ENCODE data around the gene UBE3B.
"Not testable (repeated sequence)": the region's sequence is repeated elsewhere in the genome, so short reads cannot be mapped to it uniquely, and the experiment has no call there.

The UBE3B gene

DNA sequence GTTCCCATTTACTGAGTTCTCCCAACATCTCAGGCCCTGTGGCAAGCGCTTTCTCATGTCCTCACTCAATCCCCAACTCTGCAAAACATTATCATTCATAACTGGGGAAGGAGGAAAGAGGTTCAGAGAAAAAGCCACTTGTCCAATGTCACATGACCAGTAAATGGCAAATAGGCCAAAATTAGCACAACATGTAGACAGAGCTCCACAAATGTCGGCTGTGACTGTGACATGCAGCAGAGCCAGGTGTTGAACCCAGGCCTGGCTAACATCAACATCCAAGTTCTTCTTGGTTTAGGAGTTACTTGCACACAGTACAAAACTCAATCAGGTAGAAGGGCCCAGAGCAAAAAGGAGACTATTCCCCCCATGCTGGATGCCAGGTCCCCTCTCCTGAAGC, 11.1 kb upstream of the UBE3B start:
- no peaks in the 10 kb centered on the region for H3K27me3 ChIP-seq (ENCODE audit: control insufficient read depth, insufficient read depth, low read length)
- peaks cover 8% of the 10 kb centered on the region for H3K36me3 ChIP-seq (ENCODE audit: control insufficient read depth, insufficient read depth, low read length)
- H3K9ac ChIP-seq (ENCODE audit: low read depth, low read length) = peak overlapping the region; percentile 3
- no peak overlapping the region for H3K4me3 ChIP-seq (ENCODE audit: low read depth, low read length)
- peaks cover 31% of the 10 kb centered on the region for H3K4me1 ChIP-seq (ENCODE audit: control insufficient read depth, insufficient read depth, low read length)
- H3K9me3 ChIP-seq (ENCODE audit: control insufficient read depth, insufficient read depth, low read length) = no peaks in the 10 kb centered on the region

GRCh38 chr12:109466821-109467220, 10.6 kb upstream of the UBE3B start:
- Histone ChIP-seq H3K9me3 (ENCODE audit: control insufficient read depth, insufficient read depth, low read length) (no peaks in the 10 kb centered on the region), H3K4me3 (ENCODE audit: low read depth, low read length) (no peak overlapping the region), H3K27me3 (ENCODE audit: control insufficient read depth, insufficient read depth, low read length) (no peaks in the 10 kb centered on the region), H3K4me1 (ENCODE audit: control insufficient read depth, insufficient read depth, low read length) (peaks cover 26% of the 10 kb centered on the region), H3K9ac (ENCODE audit: low read depth, low read length) (no peak overlapping the region), H3K36me3 (ENCODE audit: control insufficient read depth, insufficient read depth, low read length) (peaks cover 8% of the 10 kb centered on the region)

DNA sequence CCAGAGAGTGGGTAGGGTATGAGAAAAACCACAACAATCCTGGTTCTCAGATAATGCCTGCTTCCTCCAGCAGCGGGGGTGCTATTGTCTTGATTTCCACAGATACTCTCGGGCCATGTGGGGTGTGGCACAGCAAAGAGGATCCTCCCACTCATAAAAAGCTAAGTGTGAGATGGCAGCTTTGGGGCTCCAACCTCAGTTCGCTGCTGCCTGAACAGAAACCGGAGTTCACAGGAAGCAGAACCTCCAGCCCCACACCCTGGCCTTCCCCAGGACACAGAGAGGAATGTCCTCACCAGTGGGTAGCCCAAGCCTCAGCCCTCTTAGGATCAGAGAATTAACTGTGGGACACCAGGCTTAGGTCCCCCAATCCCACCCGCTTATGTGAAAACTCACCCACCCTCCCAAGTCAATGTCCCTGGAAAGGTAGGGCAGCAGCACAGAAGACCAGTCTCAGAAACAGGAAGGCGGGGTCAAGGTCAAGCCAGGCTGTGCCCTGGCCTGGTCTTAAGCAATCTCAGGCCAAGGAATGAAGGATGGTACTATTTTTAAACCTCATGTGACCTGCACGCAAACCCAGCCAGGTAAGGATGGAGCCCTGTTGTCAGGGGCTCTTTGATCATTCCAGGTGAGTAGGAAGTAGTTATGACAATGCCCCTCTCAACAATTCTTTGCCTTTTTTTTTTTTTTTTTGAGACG, 9.3 kb upstream of the UBE3B start:
- Histone ChIP-seq H3K27me3 (ENCODE audit: control insufficient read depth, insufficient read depth, low read length) (no peaks in the 10 kb centered on the region), H3K4me3 (ENCODE audit: low read depth, low read length) (no peak overlapping the region), H3K36me3 (ENCODE audit: control insufficient read depth, insufficient read depth, low read length) (peaks cover 8% of the 10 kb centered on the region), H3K9me3 (ENCODE audit: control insufficient read depth, insufficient read depth, low read length) (no peaks in the 10 kb centered on the region), H3K9ac (ENCODE audit: low read depth, low read length) (no peak overlapping the region), H3K4me1 (ENCODE audit: control insufficient read depth, insufficient read depth, low read length) (peaks cover 13% of the 10 kb centered on the region)

DNA sequence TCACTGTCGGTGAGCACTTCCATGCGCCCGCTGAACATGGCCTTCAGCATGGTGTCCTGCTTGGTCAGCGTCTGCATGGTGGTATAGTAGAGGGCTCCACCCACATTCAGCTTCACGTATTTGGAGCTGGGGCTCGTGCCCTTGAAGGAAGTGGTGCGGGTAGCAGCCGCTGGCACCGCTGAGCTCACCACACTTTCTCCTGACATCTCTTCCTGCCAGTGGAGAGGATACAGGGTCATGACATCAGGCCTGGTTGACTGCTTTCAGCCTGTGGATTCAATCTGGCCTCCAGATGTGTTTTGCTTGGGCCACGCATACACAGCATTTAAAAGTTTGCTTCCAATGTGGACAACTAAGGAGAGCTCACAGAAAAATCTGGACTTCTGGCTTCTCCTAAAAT, 7.9 kb upstream of the UBE3B start:
- Histone ChIP-seq H3K9ac (ENCODE audit: low read depth, low read length) (no peak overlapping the region), H3K27me3 (ENCODE audit: control insufficient read depth, insufficient read depth, low read length) (no peaks in the 10 kb centered on the region), H3K4me3 (ENCODE audit: low read depth, low read length) (no peak overlapping the region), H3K36me3 (ENCODE audit: control insufficient read depth, insufficient read depth, low read length) (peaks cover 13% of the 10 kb centered on the region), H3K4me1 (ENCODE audit: control insufficient read depth, insufficient read depth, low read length) (no peaks in the 10 kb centered on the region), H3K9me3 (ENCODE audit: control insufficient read depth, insufficient read depth, low read length) (no peaks in the 10 kb centered on the region)

- H3K27me3 ChIP-seq (ENCODE audit: control insufficient read depth, insufficient read depth, low read length) = no peaks in the 10 kb centered on the region
- H3K9ac ChIP-seq (ENCODE audit: low read depth, low read length) = no peak overlapping the region
- H3K4me3 ChIP-seq (ENCODE audit: low read depth, low read length) = no peak overlapping the region
- no peaks in the 10 kb centered on the region for H3K9me3 ChIP-seq (ENCODE audit: control insufficient read depth, insufficient read depth, low read length)
- H3K36me3 ChIP-seq (ENCODE audit: control insufficient read depth, insufficient read depth, low read length) = peaks cover 13% of the 10 kb centered on the region
- H3K4me1 ChIP-seq (ENCODE audit: control insufficient read depth, insufficient read depth, low read length) = peaks cover 5% of the 10 kb centered on the region
Observed at GRCh38 chr12:109473006-109473405, 4.4 kb upstream of the UBE3B start.

- not testable (repeated sequence) for H3K9me3 ChIP-seq (ENCODE audit: control insufficient read depth, insufficient read depth, low read length); H3K9ac ChIP-seq (ENCODE audit: low read depth, low read length); H3K4me1 ChIP-seq (ENCODE audit: control insufficient read depth, insufficient read depth, low read length); H3K27me3 ChIP-seq (ENCODE audit: control insufficient read depth, insufficient read depth, low read length); H3K4me3 ChIP-seq (ENCODE audit: low read depth, low read length)
- H3K36me3 ChIP-seq (ENCODE audit: control insufficient read depth, insufficient read depth, low read length) = peaks cover 13% of the 10 kb centered on the region
Observed at GRCh38 chr12:109473526-109474270, 3.7 kb upstream of the UBE3B start.

DNA sequence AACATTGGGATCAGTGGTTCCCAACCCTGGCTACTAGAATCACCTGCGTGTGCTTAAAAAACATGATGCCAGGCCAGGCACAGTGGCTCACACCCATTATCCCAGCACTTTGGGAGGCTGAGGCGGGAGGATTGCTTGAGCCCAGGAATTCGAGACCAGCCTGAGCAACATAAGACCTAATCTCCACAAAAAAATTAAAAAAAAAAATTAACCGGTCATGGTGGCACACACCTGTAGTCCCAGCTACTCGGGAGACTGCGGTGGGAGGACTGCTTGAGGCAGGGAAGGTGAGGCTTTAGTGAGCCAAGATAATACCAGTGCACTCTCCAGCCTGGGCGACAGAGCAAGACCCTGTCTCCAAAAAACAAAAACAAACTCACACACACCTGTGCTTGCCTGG, 2.3 kb upstream of the UBE3B start:
- Histone ChIP-seq H3K9ac (ENCODE audit: low read depth, low read length) (no peak overlapping the region), H3K4me1 (ENCODE audit: control insufficient read depth, insufficient read depth, low read length) (peaks cover 7% of the 10 kb centered on the region), H3K9me3 (ENCODE audit: control insufficient read depth, insufficient read depth, low read length) (no peaks in the 10 kb centered on the region), H3K27me3 (ENCODE audit: control insufficient read depth, insufficient read depth, low read length) (no peaks in the 10 kb centered on the region), H3K4me3 (ENCODE audit: low read depth, low read length) (no peak overlapping the region), H3K36me3 (ENCODE audit: control insufficient read depth, insufficient read depth, low read length) (peaks cover 4% of the 10 kb centered on the region)

DNA sequence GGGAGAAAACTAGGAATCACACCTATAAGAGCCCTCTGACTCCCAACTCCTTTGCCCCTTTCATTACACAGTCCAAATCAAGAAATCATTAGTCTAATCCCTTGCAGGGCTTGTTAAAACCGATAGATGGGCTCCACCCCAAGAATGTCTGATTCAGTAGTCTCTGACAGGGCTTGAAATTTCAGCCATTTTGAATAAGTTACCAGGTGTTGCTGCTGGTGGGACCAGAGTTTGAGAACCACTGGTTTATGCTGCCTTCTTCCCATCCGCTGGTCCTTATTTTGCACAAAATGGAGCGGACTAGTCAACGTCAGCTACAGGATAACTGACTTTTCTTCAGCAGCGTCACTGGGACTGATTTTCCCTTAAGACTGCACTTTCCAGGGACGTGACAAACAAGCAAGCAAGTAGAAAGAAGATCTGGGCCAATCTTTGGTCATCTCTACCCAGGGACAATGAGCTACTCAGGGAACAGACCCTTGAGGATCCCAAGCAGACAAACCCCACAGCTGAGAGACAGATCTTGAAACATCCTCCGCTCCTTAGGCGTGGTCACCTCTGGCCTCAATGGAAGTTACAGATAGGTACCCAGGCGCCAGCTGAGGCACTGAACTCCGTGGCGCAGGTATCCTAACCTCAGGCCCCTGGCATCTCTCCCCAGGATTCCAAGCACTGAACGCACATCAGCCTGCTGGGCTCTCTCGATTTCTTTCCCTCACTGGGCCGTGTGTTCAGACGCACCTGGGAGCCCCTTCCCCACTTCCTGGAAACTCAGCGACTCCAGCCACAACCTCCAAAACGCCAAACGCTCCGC, 1.2 kb upstream of the UBE3B start:
- peak overlapping the region; percentile 48 for H3K9ac ChIP-seq (ENCODE audit: low read depth, low read length)

GRCh38 chr12:109476807-109477184, 638 bp upstream of the UBE3B start:
- Histone ChIP-seq H3K36me3 (ENCODE audit: control insufficient read depth, insufficient read depth, low read length) (peaks cover 4% of the 10 kb centered on the region), H3K9me3 (ENCODE audit: control insufficient read depth, insufficient read depth, low read length) (no peaks in the 10 kb centered on the region), H3K9ac (ENCODE audit: low read depth, low read length) (peak overlapping the region; percentile 48), H3K27me3 (ENCODE audit: control insufficient read depth, insufficient read depth, low read length) (no peaks in the 10 kb centered on the region), H3K4me3 (ENCODE audit: low read depth, low read length) (peak overlapping the region; percentile 91), H3K4me1 (ENCODE audit: control insufficient read depth, insufficient read depth, low read length) (peaks cover 7% of the 10 kb centered on the region)

More for the DNA sequence above, 1.2 kb upstream of the UBE3B start:
- H3K4me3 ChIP-seq (ENCODE audit: low read depth, low read length) = peak overlapping the region; percentile 91
- H3K9me3 ChIP-seq (ENCODE audit: control insufficient read depth, insufficient read depth, low read length) = no peaks in the 10 kb centered on the region
- peaks cover 4% of the 10 kb centered on the region for H3K36me3 ChIP-seq (ENCODE audit: control insufficient read depth, insufficient read depth, low read length)
- H3K4me1 ChIP-seq (ENCODE audit: control insufficient read depth, insufficient read depth, low read length) = peaks cover 7% of the 10 kb centered on the region
- no peaks in the 10 kb centered on the region for H3K27me3 ChIP-seq (ENCODE audit: control insufficient read depth, insufficient read depth, low read length)

- peak overlapping the region; percentile 91 for H3K4me3 ChIP-seq (ENCODE audit: low read depth, low read length)
- no peaks in the 10 kb centered on the region for H3K9me3 ChIP-seq (ENCODE audit: control insufficient read depth, insufficient read depth, low read length)
- H3K4me1 ChIP-seq (ENCODE audit: control insufficient read depth, insufficient read depth, low read length) = peaks cover 7% of the 10 kb centered on the region
- H3K36me3 ChIP-seq (ENCODE audit: control insufficient read depth, insufficient read depth, low read length) = peaks cover 4% of the 10 kb centered on the region
- H3K27me3 ChIP-seq (ENCODE audit: control insufficient read depth, insufficient read depth, low read length) = no peaks in the 10 kb centered on the region
- H3K9ac ChIP-seq (ENCODE audit: low read depth, low read length) = peak overlapping the region; percentile 94
Observed at GRCh38 chr12:109477963-109478315, 505 bp downstream of the UBE3B start.

DNA sequence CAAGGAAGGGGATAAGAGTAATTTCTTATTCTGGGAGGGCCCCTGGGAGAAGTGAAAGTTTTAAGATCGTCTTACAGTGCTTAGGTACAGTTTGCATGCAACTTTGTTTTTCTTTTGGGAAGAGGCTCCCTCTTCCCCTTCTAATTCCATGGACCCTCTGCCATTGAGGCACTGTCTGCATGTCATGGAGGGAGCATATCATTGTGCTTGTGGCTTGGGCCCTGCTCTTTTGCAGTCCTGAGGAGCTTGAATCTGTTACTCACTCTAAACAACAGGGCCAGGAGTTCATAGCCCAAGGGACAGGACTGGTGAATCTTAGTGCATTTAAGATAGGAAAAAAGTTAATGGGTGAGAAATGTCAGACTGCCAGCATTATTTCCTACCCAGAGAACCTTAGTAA, 2.3 kb downstream of the UBE3B start:
- H3K9ac ChIP-seq (ENCODE audit: low read depth, low read length) = no peak overlapping the region
- no peaks in the 10 kb centered on the region for H3K27me3 ChIP-seq (ENCODE audit: control insufficient read depth, insufficient read depth, low read length)
- peaks cover 7% of the 10 kb centered on the region for H3K4me1 ChIP-seq (ENCODE audit: control insufficient read depth, insufficient read depth, low read length)

More for the DNA sequence above, 2.3 kb downstream of the UBE3B start:
- Histone ChIP-seq H3K4me3 (ENCODE audit: low read depth, low read length) (no peak overlapping the region), H3K36me3 (ENCODE audit: control insufficient read depth, insufficient read depth, low read length) (no peaks in the 10 kb centered on the region), H3K9me3 (ENCODE audit: control insufficient read depth, insufficient read depth, low read length) (no peaks in the 10 kb centered on the region)
